Limb (tissue), 2 donors: ENCODE data around the gene SUB1.
"Not testable (repeated sequence)": the region's sequence is repeated elsewhere in the genome, so short reads cannot be mapped to it uniquely, and the experiment has no call there.

Source experiments
- DNase-seq, 2 donors: peaks; one replicate each; pipeline ENCODE4 v3.0.0-alpha.2; 2016; ENCODE audit errors: extremely low spot score in 2 of 2

Gene SUB1

DNA sequence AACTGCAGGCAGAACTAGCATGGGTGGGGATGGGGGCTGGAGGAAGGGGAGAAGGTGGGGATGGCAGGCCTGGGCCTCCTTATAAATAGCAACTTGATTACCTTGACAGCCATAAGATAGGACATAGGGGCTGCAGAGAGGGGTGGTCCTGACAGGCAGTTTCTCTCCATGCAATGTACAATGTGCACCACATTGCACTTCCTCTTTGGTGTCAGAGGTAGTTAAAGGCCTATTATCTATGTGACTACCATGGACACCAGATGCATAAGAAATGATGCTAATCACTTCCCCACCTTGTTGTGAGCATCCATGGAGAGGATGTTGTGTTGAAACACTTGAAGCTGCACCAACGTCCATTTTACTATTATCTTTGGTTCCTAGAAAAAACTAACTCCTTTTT lies 20.2 kb upstream of the SUB1 start:
- no peak for DNase-seq

DNA sequence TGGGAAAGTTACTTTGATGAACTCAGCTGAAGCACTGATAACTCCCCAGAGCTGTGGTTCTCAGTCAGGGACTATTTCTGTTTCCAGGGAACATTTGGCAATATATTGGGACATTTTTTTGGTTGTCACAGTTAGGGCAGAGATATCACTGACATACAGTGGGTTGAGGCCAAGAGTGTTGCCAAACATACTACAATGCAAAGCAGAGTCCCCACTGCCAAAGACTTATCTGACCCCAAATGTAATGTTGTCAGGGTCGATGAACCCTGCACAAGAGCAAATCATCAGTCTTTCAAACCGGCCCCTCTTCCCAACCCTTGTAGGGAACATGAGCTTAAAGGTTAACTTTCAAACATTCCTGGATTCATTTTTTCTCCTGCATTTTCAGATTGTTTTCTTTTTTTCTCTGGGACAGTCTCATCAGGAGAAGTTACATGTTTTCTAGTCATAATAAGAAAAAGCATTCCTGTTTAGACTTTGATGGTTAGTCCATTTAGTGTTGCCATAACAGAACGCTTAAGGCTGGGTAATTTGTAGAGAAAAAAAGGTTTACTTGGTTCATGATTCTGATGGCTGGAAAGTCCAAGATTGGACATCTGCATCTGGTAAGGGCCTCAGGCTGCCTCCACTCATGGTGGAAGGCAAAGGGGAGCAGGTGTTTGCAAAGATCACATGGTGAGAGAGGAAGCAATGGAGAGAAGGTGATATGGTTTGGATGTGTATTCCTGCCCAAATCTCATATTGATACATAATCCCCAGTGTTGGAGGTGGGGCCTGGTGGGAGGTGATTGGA lies 18.8 kb upstream of the SUB1 start:
- DNase-seq, result no peak

DNA sequence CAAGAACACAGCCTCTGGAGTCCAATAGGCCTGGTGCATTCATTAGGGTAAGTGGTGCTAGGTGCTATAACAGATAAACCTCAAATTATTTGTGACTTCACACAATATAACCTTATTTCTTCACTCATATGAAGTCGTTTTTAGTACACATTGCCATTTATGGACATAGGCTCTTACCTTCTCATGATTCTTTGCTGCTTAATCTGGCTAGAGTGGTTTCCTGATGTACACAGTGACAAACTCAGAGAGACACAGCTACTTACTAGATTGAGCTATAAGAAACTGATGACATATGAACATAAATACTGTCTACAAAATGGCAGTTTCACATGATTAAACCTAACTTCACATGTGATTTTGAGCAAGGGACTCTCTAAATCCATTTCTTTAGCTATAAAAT lies 14.2 kb upstream of the SUB1 start:
- no peak for DNase-seq

DNA sequence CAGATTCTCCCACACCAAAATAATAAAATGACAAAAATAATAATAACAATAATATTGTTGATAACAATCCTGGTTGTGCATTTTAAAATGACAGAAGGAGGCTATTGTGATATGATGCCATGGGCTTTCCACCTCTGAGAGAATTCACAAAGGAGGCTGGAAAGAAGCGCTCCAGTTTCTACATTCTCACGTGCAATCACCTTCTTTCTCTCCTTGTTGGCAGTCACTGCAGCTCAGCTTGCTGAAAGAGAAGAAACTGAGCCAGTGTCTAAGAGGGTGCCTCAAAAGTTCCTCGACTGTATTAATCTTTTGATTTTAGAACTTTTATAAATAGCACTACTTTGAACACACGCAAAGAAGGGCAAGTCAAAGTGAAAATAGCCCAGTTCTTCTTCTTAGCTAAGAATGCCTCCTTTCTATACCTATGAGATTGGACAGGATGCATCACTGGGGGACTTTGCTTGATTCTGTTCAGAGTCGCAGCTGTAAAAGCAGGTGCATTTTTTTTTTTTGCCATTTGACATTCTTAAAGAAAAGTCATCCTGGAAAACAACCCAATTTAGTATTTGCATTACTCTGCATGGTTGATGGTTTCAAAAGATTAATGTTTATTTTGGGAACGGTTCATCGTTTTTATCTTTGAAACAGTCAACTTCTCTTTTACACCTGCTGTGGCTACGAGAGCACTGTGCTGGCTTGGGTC lies 12.4 kb upstream of the SUB1 start:
- DNase-seq, result no peak

DNA sequence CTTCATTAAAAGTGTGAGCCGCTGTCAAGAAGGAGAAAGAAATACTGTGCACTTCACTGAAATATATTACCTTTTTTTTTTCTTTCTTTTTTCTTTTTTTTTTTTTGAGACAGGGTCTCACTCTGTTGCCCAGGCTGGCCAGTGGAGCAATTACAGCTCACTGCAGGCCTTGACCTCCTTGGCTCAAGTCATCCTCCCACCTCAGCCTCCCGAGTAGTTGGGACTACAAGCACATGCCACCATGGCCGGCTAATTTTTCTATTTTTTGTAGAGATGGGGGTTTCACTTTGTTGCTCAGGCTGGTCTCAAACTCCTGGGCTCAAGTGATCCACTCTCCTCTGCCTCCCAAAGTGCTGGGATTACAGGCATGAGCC lies 11.9 kb upstream of the SUB1 start:
- DNase-seq, result not testable (repeated sequence)

DNA sequence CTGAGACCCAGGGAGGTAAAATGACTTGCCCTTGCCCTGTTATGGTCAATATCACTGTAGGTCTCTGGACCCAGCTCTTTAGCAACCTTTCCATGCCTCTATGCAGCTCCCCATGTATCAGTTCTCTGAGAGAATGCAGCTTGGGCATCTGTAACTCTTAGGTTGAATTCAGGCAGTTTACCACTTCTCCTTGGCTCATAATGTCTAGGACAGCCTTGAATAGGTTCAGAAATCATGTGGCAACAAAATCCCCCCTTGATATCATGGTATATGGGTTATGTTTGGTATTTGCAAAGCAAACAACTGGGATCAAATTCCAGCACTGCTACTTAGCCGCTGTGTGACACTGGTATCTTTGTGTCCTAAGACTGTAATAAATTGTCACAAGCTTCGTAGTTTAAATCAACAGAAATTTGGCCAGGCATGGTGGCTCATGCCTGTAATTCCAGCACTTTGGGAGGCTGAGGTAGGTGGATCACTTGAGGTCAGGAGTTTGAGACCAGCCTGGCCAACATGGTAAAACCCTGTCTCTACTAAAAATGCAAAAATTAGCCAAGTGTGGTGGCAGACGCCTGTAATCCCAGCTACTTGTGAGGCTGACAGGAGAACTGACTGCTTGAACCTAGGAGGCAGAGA lies 10.7 kb upstream of the SUB1 start:
- no peak for DNase-seq

DNA sequence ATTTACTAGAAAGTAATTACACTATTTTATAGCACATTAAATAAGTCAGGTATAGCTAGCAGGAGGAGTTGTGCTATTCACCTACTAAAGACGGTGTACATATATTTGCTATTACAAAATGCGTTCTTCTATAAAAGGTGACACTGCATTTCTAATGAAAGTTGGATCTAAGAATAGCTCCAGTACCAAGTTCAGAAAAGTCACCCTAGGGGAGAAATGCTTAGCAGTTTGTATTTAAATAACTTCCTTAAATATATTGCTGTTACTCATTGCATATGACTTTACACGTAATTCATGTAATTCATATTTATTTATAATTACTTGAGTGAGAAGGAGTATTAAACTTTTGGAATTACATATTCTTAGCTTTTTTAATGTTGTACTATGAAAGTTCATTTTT lies 7.0 kb upstream of the SUB1 start:
- DNase-seq, result no peak

DNA sequence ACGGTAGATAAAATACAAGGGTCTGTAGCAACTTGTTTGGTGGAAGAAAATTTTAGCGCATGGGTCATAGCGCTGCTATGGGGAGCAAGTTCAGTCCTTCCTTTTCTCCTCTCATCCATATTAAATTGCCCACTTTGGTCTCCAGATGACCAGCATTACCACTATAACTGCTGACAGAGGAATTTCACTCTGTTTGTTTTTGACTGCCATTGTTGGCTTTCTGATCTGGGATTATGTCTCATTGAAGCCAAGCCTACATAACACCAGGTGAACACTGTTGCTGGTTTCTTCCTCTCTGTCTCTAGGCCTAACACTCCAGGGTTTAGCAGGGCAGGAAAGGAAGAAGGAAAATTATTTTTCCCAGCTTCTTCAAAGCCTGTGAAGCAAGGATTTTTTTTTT lies 6.6 kb upstream of the SUB1 start:
- no peak for DNase-seq

DNA sequence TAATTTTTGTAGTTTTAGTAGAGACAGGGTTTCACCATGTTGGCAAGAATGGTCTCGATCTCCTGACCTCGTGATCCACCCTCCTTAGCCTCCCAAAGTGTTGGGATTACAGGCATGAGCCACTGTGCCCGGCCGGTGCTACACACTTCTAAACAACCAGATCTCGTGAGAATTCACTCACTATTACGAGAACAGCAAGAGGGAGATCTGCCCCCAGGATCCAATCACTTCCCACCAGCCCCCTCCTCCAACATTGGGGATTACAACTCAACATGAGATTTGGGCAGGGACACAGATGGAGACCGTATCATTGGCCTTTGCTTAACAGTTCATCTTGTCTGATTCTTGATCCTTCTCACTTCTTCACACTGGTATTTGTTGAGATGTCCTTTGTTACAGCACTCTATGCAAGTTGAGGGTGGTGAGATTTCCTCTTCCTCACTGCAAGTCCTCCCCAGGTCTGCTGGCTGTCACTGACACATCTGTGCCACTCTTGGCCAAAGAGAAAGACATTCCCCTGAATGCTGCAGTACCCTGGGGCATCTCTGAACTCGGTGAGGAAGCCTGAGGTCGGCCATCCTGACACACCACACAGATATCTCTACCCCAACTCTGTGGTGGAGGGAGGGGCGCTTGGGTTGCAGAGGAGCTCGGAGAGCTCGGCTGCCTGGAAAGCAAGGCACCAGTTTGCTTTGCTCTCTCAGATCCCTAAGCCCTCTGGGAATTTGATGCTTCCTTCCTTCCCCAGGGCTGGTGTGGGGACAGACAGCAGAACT lies 4.2 kb upstream of the SUB1 start:
- DNase-seq, result no peak

DNA sequence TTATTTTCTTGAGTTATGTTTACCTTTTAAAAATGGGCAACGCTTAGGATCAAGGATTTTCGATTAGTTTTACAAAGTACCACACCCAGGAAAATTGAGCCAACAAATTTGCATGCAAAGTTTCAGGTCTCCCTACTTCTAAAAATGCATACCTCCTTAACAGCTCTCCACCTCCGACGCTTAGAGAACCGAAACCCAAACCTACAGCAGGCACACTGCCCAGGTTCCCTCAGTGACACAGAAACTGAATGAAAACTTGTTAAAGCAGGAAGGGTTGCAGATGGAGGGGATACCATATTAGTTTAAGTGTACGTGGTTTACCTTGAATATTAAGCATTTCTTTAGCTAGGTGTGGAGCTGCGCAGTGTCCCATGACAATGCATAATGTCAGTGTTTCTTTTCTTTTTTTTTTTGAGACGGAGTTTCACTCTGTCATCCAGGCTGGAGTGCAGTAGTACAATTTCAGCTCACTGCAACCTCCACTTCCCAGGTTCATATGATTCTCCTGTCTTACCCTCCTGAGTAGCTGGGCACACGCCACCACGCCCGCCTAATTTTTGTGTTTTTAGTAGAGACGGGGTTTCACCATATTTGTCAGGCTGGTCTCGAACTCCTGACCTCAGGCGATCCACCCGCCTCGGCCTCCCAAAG lies 1.6 kb upstream of the SUB1 start:
- no peak for DNase-seq

DNA sequence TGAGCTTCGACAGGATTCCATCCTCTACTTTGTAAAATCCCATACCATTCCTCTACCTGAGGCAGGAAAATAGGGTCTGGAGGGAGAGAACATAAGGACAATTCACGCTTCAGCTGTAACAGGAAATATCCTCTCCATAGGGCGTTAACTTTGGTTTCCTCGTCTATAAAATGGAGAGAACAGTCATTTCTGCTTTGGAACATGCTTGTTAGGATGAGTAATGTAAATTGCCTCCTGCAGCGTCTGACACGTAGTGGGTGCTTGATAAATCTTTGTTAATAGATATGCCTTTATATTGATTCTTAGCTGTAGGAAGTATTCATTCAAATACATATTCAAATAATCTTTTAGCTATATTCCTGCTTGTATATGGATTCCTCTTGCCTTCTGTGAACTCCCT lies 711 bp upstream of the SUB1 start:
- DNase-seq, result no peak

DNA sequence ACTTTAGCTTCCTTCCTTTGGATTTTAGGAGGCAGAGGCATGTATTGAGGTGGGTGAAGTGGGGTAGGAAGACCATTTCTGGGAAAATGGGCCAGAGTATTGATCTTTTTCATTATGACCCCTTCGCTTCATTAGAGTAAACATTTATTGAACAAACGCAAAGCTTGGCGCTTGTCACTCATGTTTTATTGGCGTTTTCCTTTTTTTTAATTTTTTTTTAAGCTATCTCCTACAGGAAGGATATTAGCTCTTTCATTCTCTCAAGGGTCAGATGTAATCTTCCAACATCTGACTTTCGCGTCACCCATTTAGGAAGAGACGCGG lies 273 bp upstream of the SUB1 start:
- DNase-seq, result no peak

DNA sequence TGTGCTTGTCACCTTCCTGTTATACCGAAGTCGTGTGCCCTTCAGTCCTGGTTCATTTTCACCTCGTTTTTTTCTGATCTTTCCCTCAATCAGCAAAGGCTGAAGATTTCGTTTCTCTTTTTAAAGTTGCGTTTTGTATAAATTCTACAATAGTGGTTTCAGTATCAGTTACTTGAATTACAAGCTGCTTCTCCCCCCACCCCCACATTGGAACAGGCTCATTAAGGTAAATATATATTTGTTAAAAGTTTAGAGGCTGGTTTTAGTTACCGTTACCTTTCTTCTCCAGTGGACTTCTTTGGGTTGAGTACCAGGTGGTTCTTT lies 881 bp downstream of the SUB1 start:
- DNase-seq, result no peak

DNA sequence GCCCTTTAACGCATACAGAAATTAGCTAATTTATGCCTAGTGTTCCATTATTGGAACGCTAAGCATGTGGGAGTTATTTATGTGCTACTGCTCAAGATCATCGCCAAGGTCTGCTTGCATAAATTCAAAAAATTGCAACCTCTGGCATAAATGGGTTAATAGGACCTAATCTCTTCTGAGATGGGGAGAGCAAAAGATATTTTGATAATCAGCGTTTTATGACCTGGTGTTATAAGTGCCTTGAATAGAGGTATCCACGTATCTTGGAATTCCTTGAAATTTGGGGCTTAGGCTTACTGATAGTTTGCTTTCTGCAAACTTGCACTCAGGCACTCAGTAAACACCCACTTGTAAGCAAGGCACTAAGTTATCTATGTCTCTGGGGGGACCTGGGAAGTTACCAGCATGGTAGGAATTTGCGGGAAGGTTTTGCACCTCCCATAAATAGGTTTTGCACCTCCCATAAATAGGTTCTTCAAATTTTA lies 1.8 kb downstream of the SUB1 start:
- no peak for DNase-seq

DNA sequence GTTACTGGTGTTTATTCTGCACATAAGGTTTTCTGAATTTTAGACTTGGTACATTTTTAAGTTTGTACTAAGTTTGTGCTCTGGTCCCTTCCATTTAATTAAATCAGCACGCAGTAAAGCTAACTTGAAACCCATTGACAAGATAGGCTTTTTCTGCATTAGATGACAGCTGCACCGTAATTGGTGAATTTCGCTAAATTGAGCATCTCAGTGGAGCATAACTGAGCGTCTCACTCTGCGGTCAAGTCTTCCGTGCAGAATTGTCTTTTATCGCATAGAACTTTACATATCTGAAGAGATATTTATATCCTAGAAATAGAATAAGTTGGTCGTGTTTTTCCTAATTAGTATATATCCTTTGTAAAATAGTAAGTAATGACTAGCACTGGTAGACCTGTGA lies 4.1 kb downstream of the SUB1 start:
- no peak for DNase-seq

DNA sequence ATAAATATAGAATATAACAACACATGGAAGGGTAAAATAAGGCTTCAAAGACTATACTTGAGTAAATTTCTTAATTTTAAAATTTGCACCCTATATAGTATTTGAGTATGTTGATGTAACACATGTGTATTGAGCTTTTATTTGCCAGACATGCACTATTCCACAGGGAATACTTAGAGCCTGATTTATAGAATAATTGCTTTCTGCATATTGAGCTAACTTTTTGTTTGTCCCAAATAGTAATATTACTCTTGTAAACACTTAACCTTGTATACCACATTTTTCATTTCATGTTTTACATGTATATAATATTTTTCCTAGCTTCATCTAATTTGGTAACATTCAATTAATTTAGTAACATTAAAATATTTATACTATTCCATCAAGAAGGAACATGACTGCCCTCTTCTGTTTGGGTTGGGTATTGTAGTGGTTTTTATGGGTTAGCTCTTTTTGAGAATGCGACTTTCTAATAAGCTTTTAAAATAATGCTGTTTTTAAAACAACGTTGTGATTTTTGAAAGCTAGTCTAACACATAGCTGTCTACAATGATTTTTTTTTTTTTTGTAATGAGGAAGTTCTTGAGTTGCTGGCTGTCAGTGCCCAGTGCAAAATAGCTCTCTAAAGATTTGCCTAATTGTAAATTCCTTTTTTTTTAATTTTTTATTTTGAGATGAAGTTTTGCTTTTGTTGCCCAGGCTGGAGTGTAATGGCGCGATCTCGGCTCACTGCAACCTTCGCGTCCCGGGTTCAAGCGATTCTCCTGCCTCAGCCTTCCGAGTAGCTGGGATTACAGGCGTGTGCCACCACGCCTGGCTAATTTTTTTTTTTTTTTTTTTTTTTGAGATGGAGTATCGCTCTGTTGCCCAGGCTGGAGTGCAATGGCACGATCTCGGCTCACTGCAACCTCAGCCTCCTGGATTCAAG lies 4.8 kb downstream of the SUB1 start:
- peak in 1 of 2 donors; percentile 63 for DNase-seq

DNA sequence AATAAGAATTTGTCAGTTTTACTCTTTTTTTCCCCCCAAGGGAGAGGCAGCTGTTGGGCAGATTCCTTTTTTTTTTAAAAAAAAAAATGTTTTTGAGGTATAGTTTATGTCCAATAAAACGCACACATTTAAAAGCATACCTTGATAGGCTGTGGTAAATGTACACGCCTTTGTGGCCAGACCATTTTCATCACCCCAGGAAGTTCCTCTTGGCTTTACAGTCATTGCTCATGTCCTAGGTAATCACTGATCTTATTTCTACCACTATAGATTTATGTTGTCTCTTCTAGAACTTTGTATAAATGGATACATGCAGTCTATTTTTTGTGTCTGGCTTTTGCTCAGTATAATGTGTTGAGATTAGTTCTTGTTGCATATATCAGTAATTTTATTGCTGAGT lies 9.8 kb downstream of the SUB1 start:
- no peak for DNase-seq

DNA sequence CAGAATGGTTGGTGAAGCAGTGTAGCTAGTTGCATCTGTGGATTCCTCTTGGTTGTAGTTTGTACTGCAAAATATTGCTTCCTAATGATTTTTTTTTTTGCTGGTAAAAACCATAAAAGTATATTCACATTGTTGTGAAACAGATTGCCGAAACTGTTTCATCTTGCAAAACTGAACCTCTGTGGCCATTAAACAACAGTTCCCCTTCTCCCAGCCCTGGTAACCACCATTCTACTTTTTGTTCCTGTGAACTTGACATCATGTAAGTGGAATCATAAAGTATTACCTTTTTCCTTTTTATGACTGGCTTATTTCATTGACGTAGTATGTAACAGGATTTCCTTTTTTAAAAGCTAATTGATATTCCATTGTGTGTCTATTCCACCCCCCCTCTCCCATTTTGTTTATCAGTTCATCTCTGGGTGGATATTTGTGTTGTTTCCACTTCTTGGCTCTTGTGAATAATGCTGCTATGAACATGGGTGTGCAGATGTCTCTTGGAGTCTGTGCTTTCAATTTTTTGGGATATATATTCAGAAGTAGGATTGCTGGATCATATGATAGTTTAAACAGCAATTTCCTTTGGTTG lies 11.8 kb downstream of the SUB1 start:
- no peak for DNase-seq

DNA sequence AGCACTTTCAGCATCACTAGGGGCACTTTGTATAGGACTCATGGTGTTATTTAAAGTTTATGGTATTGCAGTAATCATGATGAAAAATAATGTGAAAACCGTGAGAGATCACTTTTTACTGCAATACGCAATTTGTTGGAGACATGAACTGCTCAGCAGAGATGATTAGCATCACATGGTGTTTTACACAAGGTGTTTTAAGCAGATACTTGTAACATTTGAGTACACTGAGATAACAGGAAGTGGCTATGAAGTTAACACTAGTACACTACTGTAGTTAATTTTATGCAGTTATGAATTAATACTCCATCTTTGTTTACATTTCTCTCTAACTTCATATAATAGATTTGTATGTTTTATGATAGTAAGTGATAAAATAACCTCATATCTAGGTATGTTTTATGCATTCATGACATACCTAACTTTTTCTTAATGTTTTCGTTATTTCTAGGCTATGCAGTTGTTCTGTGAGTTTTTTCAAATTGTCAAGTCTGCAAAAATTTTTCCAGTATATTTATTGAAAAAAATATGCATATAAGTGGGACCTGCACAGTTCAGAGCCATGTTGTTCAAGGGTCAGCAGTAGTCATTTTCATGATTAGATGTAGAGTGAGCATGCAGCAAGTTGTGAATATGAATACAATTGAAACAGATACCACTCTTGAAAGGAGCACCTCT lies 13.0 kb downstream of the SUB1 start:
- DNase-seq, result no peak
